ENCODE measurements around the gene ZNF195.
"Not testable (repeated sequence)": the region's sequence is repeated elsewhere in the genome, so short reads cannot be mapped to it uniquely, and the experiment has no call there.

ZNF195 gene

DNA sequence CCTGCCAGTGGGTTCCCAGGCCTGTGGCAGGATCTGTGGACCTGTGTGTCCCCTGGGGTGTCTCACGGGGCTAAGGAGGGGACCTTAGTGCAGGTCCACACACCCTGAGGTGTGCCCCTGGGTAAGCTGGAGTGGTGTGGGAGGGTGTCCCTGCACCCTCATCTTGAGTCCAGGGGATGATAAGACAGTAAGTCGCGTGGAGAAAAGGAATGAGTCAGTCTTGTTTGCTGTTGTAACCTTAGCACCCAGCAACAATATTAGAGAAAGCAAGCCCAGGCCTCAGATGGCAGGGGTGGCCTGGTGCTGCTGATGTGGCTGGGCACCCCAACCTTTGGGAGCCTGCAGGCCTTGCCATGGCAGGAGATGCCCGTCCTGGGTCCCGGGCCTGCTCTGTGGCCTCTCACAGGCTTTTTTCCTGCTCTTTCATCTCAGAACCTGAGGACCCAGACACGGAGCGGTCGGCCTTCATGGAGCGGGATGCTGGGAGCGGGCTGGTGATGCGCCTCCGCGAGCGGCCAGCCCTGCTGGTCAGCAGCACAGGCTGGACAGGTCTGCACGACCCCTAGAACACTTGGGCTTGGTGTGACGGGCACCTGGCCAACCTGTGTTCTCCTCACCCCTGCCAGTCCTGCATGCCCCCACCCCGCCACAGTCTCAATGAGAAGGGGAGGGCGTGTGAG, 23.4 kb upstream of the ZNF195 start:
- DNase-seq, result not testable (repeated sequence)

DNA sequence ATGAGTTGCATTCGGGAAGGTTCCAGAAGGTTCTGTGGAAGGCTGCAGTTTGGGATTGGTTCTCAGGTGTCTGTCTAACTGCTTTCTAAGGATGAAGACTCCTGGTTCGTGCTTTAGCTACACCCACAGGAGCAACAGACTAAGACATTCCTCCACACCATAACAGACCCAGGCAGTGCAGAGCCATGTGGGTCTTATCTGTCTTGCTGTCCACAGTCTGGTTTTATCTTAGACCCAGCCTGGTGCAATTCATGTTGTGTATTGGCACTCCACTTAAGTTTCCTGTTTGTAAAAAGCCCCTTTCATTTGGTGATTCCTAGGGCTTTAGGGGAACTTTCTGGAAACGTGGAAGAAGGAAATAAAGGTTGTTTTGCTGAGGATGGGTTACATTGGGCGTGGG, 22.1 kb upstream of the ZNF195 start:
- not testable (repeated sequence) for DNase-seq

DNA sequence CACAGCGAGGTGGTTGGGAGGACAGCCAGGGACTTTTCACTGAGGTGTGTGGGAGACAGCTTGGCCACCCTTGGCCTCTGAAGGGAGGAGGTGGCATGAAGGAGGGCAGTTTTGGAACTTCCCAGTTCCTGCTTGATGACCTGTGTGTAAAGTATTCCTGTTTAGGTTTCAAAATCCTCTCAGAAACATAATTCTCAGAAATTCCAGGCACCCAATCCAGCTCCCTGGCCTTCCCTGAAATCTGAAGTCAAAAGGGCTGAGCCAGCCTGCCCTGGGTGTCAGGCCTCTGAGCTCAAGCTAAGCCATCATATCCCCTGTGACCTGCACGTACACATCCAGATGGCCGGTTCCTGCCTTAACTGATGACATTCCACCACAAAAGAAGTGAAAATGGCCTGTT, 19.6 kb upstream of the ZNF195 start:
- not testable (repeated sequence) for DNase-seq

DNA sequence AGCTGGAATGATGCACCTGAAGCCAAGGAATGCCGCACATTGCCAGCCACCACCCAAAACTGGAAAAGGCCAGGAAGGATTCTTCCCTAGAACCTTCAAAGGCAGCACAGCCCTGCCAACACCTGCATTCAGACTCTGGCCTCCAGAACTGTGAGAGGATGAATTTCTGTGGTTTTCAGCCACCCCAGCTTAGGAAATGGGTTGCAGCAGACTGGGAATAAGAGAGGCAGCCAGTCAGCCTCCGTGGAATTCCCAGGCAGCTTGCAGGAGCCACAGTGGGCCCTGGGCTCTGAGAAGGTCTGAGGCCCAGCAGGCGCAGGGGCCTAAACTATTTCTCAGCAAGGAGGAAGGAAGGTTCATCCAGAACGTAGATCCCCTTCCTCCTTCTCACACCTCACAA, 19.2 kb upstream of the ZNF195 start:
- DNase-seq, result not testable (repeated sequence)

DNA sequence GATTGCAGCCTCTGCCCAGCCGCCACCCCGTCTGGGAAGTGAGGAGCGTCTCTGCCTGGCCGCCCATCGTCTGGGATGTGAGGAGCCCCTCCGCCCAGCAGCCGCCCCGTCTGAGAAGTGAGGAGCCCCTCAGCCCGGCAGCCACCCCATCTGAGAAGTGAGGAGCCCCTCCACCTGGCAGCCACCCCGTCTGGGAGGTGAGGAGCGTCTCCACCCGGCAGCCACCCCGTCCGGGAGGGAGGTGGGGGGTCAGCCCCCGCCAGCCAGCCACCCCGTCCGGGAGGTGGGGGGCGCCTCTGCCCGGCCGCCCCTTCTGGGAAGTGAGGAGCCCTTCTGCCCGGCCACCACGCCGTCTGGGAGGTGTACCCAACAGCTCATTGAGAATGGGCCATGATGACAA, 18.3 kb upstream of the ZNF195 start:
- DNase-seq, result not testable (repeated sequence)

DNA sequence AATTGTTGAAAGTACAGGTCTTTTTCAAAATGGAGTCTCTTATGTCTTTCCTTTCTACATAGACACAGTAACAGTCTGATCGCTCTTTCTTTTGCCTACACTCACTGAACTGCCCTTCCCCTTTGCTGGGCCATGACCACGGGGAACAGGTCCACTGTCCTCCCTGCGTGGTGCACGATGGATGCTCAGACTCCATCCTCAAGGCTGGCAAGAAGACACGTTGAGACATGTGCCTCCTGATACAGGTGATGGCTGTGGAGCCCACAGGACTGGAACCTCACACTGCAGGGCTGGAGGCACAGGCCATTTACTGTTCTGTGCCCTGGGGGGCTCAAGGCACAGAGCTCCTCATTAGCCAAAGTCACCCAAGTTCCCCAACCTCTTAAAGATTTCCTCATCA, 16.5 kb upstream of the ZNF195 start:
- DNase-seq, result not testable (repeated sequence)

DNA sequence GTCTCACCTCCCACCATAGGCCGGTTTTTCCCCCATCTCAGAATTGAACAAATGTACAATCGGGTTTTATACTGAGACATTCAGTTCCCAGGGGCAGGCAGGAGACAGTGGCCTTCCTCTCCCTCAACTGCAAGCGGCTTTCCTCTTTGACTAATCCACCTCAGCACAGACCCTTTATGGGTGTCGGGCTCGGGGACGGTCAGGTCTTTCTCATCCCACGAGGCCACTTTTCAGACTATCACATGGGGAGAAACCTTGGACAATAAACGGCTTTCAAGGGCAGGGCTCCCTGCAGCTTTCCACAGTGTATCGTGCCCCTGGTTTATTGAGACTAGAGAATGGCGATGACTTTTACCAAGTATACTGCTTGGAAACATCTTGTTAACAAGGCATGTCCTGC, 16.0 kb upstream of the ZNF195 start:
- DNase-seq, result not testable (repeated sequence)

DNA sequence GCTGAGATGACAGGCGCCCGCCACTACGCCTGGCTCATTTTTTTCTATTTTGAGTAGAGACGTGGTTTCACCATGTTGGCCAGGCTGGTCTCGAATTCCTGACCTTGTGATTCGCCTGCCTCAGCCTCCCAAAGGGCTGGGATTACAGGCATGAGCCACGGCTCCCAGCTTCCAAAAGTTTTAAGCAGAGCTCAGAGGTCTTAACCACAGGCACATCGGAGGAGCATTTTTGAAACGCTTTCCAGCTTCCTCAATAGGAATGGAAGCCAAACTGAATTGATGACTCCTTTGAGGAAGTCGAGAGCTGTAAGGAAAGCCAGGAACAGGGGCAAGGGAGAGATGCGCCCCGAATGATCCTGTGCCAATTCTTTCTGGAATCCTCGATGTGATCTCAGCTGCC, 14.5 kb upstream of the ZNF195 start:
- DNase-seq, result not testable (repeated sequence)

DNA sequence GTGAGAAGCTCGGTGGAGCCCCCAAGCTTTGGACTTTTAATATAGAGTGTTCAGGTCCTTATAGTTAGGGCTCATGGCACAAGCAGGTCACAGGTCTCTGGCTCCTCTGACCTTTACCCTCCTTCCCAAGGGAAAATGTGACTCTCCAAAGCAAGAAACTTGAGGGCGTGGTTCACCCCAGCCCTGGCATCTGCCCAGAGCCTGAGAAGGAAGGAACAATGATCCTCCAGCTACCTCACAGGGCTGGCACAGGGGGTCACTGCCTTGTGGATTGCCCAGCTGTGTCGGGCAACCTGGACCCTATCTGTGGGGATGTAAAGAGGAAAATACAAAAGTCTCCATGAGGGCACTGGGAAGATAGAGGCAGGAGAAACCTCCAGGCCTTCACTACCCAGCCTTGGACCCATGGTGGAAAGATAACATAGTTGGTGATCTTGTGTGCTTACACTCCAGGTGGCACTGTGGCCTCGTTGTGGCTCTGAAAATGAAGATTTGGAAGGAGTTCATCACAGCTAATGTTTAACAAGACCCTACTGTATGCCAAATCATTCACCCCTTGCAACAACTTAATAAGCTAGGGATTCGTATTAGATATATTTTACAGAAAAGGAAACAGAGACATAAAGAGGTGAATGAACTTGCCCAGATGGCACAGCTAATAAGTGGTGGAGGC, 3.8 kb upstream of the ZNF195 start:
- no peak for DNase-seq

DNA sequence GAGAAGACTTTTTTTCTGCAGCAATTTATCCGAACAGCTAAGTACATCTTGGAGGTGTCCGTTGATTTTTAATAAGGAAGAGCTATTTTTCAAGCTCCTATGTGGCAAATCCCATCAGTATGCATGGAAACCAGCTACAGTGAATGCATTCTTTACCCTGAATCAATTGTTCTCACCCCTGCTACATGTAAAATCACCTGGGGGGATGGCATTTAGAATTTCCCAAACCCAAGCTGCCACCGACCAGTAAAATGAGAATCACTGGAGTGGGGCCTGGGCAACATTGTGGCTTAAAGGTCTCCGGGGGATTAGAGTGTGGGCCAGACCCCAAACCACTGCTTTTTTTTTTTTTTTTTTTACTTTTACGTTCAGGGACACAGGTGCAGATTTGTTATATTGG, 2.8 kb upstream of the ZNF195 start:
- no peak for DNase-seq

DNA sequence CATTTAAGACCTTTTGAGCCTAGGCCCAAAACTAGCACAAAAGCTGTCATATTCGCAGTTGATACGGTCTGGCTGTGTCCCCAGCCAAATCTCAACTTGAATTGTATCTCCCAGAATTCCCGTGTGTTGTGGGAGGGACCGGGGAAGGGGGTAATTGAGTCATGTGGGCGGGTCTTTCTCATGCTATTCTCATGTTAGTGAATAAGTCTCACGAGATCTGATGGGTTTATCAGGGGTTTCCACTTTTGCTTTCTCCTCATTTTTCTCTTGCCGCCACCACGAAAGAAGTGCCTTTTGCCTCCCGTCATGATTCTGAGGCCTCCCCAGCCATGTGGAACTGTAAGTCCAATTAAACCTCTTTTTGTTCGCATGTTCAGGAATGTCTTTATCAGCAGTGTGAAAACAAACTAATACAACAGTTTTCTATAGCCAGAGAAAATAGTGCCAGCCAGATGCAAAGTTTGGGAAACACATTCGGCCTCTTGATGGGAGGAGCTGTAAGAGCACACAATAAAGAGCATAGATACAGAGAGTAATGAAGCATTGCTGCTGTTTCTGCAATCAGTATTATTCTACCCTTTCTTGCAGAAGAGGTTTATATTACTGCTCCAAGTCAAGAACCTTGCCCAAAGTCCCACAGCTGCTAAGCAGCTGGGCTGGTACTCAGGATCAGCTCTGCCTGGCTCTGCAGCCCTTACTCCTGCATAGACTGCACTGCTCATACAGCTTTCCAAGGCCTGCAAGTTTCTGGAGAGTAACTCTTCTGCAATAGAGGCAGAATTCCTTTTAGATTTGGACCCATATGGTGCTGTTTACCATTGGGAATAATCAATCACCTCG, 2.0 kb upstream of the ZNF195 start:
- no peak for DNase-seq

DNA sequence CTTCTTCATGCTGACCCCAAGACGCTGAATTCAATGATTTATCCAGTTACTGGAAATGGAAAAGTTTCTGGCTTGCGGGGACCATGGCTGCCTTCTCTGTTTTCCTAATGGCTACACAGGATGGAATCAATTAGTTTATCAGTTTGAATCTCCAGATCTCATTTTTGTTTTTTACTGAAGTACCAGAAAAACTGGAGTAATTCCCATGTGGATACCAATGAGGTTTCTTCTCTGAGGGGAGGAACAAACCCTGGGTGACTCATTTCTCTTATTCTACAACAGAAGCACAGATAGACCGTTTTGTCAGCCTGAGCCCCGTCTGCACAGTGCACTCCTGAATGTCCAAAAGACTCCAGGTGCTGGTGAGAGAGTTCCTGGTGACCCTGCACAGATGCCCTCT, 3.4 kb downstream of the ZNF195 start:
- no peak for DNase-seq

DNA sequence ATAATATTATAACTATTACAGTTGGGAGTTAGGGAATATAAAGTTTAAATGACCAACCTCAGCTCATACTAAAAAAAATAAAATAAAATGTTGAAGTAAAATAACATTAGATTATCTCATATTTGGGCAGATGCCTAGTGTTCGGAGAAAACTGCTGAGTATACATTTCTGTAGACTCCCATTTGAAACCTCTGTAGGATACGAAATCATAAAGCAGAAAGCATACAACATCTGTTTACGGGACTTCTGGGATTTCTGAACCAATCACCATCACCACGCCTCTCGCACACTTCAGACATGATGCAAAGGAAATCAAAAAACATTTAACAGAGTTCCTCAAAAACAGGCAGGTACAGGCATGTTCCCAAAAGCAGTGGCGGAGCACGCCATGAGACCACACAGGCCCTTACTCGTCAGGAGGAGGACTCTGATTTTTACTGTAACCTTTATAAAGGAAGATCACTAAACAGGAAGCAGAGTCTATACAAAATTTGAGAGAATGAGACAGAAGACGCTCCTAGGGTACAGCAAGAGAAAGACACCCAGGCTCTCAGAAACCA, 8.6 kb downstream of the ZNF195 start:
- no peak for DNase-seq

DNA sequence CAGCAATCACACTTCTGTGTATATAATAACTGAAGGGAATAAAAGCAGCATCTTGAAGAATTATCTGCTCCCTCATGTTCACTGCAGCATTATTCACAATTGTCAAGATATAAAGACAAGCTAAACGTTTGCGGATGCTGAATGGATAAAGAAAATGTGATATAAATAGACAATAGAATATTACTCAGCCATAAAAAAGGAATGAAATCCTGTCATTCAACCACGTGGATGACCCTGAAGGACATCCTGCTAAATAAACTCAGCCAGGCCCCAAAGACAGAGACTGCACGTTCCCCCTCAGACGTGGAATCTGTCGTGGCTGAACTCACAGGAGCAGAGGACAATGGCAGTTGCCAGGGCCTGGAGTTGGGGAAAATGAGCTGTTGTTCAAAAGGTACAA, 9.6 kb downstream of the ZNF195 start:
- no peak for DNase-seq

DNA sequence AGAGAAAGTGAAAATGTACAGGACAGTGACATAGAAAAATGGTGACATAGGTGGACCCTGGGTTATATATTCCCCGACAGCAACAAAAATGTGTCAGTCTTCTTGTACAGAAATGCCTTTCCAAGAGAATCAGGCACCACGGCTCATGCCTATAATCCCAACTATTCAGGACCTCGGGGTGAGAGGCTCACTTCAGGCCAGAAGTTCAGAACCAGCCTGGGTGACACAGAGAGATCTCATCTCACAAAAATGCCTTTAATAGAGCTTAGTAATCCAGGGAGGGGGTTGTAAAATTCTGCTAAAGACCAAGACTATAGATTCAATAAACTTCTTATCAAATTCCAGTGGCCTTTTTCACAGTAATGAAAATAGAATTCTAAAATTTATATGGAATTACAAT, 10.7 kb downstream of the ZNF195 start:
- DNase-seq, result no peak

DNA sequence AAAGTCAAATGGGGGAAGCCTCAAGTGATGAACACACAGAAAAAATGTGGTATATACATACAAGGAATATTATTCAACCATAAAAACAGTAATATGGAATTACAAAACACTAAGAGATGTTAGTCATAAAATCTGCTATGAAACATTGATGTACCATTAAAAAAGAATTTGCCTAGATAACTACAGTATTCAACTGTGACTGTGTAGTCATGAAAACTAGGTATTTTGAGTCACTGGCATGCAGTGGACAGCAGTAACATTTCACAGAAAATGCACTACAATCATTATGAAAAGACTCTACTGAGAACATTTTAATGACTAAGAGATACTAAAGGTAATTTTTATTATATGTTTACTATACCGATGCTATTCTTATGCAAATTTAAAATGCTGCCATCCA, 11.7 kb downstream of the ZNF195 start:
- no peak for DNase-seq

DNA sequence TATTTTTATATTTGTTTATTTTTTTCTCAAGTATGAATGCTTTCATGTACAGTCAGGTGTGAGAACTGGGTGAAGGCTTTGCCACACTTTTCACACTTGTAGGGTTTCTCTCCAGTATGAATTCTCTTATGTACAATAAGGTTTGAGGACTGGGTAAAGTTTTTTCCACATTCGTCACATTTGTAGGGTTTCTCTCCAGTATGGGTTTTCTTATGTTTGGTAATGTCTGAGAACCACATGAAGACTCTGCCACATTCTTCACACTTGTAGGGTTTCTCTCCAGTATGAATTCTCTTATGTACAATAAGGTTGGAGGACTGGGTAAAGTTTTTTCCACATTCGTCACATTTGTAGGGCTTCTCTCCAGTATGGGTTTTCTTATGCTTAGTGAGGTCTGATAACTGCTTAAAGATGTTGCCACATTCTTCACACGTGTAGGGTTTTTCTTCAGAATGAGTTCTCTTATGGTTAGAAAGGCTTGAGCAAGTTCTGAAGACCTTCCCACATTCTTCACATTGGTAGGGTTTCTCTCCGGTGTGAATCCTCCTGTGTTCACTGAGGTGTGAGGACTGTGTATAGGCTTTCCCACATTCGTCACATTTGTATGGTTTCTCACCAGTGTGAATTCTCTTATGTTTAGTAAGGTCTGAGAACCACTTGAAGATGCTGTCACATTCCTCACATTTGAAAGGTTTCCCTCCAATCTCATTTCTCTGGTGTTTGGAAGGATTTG, 19.7 kb downstream of the ZNF195 start:
- no peak for DNase-seq

DNA sequence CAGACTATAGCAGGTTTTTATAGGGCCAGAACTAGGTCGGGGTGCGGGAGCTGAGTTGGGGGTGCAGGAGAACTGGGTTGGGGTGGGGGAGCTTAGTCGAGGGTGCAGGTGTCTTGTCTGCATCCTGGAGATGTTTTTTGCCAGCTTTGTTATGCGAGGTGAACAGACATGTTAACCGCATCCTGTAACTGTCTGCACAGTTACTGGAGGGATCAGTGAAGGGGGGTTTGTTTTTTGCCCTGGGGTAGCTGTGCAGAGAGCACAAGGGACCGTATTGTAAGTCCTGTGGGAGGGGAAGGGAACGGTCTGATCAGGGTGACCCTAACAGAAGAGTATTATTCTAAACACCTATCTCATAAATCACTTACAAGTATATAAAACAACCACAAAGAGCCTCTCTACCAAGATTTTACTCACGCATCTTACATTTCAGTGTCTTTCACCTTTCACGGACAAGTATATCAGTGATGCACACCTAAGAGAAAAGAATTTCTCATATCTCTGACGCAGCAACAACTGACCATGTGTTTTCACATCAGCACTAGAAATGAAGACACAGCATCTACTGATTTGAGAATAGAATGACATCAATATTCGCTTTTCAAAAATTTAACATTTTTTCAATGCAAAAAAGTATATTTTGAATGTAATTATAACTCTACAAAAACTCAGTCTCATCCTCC, 20.8 kb downstream of the ZNF195 start:
- DNase-seq, result no peak

DNA sequence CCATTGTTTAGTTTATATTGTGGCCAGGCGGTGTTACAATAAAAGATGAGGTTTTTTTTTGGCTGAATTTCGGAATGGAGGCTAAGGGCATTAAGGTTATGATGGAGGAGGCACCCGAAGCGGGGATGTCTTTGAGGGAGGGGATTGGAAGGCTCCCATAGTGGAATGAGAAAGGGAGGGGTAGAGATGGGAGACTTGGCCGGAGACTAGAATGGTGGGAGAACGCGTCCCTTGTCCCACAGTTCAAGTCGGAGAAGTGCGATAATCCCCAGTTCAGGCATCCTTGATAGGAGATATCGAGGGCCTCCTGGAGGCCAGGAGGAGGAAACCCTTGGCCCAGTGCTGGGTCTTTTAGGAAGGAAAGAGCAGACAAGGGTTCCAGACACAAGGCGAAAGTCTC, 21.6 kb downstream of the ZNF195 start:
- no peak for DNase-seq

DNA sequence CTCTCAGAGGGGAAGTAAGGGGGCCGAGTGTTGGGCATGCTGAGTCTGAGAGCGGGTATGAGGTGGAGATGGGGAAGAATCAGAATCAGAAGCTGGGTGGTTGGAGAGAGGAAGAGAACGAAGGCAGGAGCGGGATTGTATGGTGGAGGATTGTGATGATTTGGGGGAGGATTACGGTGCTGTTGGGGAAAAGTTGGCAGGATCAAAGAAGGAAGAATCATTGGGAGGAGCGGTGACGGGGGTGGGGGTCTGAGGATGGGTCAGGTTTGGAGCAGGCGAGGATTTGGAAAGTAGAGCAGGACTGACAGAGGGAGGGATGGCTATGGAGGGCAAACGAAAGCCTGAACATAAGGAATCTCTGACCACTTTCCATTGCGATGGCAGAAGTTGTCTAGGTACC, 22.1 kb downstream of the ZNF195 start:
- DNase-seq, result no peak

DNA sequence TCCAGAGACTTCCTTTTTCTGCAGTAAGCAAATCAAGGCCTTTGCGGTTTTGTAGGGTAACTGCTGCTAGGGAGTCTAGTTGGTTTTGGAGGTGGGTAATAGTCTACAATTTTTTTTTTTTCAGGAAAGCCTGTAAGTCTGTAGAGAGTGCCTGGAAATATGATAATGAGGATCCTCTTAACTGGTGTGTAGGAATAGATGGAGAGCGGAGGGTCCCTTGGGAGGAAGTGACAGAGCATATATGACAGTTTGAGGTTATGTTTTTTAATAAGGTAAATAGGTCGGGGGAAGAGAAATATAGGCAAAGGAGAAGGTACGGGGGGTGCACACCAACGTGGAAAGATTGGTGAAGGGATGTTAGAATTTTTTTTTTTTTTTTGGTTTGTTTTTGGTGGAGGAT, 25.9 kb downstream of the ZNF195 start:
- no peak for DNase-seq

DNA sequence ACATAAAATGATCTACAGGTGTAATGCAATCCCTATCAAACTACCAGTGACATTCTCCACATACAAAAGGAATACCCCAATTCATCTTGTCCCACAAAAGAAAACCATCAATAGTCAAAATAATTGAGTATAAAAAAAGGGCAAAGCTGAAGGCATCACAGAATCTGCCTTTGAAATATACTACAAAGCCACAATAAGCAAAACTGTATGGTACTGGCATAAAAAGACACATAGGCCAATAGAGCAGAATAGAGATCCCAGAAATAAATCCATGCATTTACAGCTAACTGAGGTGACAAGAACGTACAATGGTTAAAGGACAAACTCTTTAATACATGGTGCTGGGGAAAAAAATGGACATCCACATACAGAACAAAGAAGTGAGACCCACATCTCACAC, 31.8 kb downstream of the ZNF195 start:
- no peak for DNase-seq

Measured in inflammatory macrophage treated with lipopolysaccharide for 4 hours (primary cell).